ENCODE results near the gene DCLK3.

- TF ChIP-seq CTCF (IDR thresholded peaks at IDR 0.05): no peak
- TF ChIP-seq POLR2A (IDR thresholded peaks at IDR 0.05): no peak
- no peak for TF ChIP-seq POLR2AphosphoS5 (IDR thresholded peaks at IDR 0.05; ENCODE audit: insufficient read depth in 1 of 2, low read depth in 1 of 2)
Measured at GRCh38 chr3:36750737-36751136, 13.6 kb downstream of the DCLK3 start.

Measured in vagina (tissue), 2 donors.